ENCODE measurements around the gene ZNF48.
"Not testable (repeated sequence)": the region's sequence is repeated elsewhere in the genome, so short reads cannot be mapped to it uniquely, and the experiment has no call there.

The ZNF48 gene

DNA sequence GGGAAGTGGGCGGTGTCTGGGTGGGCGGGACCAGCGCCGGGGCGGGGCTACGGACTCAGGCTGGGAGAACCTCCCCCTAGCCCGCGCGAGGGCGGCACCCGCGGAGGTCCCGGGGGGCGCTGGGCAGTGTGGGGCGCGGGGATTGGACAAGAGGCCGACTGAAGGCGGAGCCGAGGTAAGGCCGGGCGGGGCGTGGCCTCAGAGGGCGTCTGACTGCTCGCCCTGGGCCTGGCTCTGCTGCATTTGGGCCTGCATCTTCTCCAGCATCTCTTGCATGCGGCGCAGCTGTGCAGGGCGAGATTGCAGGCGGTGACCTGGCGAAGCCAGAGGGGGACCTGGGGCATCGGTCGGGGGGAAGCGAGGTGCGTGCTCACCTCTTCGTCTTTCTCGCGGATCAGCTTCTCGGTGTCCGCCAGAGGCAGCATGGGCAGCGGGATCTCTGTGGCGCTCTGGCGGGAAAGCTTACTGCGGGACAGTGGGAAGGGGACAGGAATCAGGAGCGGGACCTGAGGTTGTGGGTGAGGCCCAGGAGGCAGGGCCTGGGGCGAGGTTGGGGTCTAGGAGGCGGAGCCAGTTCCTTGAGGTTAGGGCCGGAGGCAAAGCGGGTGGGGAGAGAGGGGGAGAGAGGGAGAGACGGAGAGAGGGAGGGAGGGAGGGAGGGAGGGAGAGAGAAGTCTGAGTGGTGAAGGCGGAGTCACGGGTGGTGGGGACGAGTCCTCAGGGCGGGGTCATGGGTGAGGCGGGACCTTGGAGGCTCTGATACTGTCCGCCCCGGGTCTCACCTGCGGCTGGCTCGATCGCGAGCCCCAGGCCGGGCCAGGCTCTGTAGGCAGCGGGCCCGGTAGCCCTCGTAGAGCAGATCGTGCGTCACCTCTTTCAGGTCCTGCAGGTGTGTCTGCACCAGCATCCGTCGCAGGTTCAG lies 16.7 kb upstream of the ZNF48 start:
- FAIRE-seq: no peak

DNA sequence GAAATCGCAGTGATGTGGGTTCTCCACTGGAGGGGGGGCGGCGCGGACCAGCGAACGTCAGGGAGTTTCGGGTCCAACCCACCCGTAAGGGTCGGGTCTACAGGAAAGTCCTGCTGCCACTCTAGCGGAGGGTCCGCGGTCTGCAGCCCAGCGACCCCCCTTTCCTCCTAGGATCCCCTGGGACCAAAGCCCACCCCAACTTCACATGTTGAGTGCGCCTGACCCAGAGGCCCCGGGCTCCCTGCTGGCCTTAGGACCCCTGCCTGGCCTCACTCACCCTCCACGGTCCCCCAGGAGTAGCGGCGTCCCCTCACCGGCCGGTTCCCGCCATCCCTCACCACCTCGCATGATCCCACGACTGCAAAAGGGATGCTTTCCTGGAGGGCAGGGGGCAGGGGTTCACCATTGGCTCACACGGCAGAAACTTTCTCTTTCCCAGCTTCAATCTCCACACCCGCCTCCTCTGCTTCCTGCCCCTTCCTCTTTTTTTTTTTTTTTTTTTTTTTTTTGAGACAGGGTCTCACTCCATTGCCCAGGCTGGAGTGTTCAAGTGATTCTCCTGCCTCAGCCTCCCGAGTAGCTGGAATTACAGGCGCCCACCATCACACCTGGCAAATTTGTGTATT lies 15.9 kb upstream of the ZNF48 start:
- no peak for FAIRE-seq

DNA sequence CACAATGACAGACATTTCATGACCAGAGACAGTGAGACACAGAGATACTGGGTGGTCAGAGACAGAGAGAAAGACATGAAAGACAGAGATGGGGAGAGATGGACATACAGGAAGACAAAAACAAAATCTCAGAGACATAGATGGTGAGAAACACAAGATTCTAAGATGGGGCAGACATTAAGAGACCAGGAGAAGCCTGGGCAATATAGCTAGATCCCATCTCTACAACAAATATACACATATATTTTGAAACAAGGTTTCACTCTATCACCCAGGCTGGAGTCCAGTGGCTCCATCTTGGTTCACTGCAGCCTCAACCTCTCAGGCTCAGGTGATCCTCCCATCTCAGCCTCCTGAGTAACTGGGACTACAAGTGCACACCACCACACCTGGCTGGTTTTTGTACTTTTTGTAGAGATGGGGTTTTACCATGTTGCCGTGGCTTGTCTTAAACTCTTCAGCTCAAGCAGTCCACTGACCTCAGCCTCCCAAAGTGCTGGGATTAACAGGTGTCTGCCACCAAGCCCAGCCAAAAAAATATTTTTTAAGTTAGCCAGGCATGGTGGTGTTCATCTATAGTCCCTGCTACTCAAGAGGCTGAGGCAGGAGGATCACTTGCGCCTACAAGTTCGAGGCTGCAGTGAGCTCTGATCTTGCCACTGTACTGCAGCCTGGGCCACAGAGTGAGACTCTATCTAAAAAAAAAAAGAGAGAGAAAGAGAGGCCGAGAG lies 15.0 kb upstream of the ZNF48 start:
- no peak for FAIRE-seq

DNA sequence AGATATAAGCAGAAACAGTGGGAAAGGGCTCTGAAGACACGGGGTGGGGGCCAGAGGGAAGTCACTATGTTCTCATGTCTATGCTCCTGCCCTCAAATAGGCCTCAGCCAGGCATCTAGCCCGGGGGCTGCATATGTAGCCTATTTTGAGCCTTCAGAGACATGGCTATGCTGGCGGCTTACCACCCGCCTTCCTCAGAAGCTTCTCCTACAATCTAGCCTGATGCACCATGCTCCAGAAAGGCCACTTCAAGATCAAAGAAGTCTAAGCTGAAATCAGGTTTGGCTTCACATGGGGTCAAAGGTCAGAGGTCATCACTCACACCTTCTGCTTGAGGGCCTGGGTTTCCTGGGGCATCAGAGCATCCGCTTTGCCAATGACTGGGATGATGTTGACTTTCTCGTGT lies 14.4 kb upstream of the ZNF48 start:
- FAIRE-seq: no peak

DNA sequence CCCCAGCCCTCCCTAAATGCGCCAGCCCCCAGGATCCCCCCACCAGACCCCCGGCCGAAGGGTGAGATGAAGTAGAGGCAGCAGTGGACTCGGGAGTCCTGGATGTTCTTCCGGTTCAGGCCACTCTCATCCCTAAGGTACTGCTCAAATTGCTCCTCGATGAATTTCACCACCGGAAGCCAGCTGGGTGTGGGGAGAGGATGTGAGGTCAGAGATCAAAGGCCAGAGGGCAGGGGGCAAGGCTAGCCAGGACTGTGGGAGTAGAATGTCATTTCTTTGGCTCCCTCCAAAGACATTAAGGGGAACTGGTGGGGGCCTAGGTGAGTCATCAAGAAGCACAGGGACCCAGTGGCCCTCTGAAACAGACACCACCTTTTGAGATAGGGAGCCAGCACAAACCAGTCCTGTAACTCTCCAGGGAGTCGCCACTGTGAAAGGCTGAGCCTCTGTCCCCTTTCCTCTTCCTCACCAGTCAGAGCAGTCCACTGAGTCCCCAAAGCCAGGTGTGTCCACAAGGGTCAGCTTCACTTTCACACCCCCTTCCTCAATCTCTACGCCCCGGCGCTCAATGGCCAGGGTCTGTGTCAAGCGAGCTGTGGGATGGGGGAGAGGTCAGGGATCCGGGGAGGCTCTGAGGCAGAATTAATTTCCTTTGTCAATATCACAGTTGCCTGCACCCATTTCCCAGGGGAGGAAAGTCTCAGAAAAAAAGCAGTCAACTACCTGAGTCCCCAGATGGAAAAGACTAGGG lies 13.8 kb upstream of the ZNF48 start:
- no peak for FAIRE-seq

DNA sequence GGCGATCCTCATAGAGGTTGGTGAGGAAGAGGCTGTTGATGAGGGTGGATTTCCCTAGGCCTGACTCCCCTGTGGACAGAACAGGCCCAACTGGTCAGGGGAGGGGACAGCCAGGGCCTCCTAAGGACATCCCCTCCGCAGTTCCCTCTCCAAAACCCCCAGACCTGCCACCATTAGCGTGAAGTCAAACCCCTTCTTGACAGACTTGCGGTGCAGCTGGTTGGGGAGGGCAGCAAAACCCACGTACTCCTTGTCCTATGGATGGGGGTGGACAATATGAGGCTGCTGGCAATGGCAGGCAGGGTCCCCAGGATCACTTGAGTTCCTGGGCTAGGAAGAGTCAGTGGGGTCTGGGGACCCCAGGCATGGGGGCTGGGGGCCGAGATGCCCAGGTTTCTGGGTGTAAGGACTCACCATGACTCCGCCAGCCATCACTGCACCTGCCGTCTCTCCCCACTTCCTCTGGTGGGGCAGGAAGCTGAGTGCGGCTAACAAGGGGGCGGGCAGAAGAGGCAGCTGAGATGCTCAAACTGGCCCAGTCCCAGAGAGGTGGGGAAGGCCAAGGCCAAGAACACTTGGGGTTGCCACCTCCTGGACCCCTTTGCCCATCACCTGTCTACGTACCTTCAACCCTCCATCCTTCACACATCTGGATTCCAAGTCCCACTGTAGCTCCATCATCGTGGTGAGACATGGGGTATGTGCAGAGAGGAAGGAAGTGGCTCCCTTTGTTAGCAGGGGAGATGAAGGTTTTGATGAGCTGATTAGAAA lies 12.9 kb upstream of the ZNF48 start, which contains the start of gene SEPTIN1:
Gene SEPTIN1 (minus strand): TSS at position 451 of the 771 bp plus-strand sequence. CDS start 19 bp downstream, at position 432.
- FAIRE-seq: no peak

DNA sequence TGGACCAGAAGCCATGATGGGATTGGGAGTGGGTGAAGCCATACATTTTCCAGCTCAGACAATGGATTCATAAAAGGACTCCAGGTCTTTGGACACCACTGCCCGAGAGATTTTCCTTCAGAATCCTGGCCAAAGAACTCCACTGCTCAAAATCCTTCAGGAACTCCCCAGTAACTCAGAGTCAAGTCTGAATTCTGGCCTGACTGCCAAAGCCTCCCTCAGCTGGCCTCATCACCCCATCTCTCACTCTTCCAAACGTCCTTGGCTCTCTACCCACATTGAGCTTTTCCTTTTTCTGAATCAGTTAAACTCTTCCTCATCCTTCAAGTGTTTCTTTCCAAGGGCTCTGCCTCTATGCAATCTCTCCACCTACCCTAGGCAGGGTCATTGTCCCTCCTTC lies 11.7 kb upstream of the ZNF48 start:
- no peak for FAIRE-seq

DNA sequence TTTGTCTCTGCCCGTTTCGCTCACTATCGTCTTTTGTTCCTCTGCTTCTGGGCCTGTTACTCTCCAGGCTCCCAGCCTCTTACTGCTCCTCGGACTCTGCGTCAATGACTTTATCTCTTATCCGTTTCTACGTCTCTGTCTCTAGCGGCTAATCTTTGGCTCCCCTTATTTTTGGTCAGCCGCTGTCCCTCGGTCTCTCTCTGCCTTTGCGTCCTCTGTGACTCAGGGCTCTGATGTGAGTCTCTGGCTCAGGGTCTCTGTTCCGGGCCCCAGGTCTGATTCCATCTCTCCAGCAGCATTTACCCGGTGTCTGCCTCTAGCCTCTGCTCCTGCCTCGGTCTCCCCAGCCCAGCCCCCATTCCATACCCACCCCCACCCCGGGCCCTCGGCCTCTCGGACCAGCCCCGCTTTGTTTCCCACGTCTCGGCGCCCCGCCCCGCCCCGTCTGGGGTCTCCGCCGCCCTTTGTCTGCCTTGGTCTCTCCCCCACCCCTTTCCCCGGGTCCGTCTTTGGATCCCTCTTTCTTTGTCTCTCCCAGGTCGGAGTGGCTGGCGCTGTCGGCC lies 547 bp upstream of the ZNF48 start:
- FAIRE-seq: no peak

DNA sequence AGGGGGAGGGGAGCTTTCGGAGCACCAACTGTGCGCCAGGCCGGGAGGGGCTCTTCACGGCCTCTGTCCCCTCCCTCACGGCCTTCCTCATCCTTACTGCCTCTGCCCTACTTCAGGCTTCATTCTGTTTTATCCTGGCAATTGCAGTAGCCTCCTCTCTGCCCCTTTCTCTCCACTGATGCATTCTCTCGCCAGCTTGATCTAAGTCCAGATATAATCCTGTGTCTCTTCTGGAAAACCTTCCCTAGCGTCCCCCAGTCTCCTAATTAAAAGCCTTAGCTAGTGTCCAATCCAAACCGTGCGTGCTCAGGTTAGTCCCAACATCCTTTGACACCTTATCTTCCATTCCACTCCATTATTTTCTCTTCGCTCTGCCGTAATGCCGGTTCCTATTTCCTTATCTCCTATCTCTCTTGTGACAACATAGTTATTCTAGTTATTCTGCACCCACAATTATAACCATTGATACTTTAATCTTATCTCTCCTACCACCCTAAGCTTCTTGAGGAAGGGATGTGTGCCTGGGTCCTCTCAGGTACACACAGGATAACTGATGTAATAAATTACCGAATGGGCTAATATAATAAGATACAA lies 869 bp downstream of the ZNF48 start:
- no peak for FAIRE-seq

DNA sequence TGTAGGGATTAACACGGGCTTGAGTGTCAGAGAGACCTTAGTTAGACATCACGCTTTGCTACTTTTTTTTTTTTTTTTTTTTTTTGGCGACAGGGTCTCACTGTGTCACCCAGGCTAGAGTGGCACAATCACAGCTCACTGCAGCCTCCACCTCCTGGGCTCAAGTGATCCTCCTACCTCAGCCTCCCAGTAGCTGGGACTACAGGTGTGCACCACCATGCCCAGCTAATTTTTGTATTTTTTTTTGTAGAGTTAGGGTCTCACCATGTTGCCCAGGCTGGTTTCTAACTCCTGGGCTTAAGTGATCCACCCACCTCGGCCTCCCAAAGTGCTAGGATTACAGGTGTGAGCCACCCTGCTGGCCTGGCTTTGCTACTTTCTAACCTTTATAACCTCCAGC lies 1.4 kb downstream of the ZNF48 start:
- FAIRE-seq: not testable (repeated sequence)

DNA sequence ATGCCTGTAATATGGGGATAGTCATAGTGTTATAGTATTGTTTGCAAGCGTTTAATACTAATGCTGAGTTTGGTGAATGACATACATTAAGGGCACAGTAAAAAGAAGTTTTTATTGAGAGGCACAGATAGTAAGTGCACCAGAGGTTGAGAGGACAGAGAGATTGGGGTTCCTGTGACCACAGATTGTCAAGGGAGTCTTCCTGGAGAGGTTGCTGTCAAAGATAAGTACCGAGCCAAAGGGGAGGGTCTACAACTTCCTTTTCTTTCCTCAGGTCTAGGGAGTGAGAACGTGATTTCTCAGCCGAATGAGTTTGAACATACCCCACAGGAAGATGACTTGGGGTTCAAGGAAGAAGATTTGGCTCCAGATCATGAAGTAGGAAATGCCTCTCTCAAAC lies 1.8 kb downstream of the ZNF48 start:
- FAIRE-seq: no peak

DNA sequence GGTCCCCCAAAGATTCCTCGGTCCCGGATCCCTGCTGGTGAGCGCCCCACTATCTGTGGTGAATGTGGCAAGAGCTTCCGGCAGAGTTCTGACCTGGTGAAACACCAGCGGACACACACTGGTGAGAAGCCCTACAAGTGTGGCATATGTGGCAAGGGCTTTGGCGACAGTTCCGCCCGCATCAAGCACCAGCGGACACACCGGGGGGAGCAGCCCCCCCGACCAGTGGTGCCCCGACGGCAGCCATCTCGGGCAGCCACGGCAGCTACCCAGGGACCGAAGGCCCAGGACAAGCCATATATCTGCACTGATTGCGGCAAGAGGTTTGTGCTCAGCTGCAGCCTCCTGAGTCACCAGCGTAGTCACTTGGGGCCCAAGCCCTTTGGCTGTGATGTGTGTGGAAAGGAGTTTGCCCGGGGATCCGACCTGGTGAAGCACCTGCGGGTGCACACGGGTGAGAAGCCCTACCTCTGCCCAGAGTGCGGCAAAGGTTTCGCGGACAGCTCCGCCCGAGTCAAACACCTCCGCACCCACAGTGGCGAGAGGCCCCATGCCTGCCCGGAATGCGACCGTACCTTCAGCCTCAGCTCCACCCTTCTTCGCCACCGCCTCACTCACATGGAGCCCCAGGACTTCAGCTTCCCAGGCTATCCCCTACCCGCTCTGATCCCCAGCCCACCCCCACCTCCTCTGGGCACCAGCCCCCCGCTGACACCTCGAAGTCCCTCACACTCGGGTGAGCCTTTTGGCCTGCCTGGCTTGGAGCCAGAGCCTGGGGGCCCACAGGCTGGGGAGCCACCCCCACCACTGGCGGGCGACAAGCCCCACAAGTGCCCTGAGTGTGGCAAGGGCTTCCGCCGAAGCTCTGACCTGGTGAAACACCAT lies 2.8 kb downstream of the ZNF48 start:
- FAIRE-seq: no peak

DNA sequence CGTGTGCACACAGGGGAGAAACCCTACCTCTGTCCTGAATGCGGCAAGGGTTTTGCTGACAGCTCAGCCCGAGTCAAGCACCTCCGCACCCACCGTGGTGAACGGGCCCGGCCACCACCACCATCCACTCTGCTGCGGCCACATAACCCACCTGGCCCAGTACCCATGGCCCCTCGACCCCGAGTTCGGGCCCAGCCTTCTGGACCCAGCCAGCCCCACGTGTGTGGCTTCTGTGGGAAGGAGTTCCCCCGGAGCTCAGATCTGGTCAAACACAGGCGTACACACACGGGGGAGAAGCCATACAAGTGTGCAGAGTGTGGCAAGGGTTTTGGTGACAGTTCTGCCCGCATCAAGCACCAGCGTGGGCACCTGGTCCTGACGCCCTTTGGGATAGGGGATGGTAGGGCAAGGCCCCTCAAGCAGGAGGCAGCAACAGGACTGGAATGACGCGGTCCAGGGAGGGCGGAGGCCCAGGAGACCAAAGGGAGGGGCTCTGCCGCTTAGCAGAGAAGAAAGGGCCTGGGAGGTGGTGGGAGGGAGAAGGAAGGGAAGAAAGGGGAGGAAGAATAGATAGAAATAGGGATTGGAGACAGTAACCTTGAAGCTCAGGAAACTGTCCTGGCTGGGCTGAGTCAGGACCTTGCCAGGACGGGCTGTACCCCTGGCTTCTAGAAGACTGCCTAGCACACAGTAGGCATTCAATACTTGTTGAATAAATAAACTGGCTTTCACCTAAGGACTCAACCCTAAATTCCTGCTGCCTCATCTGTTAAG lies 3.6 kb downstream of the ZNF48 start:
- FAIRE-seq: no peak

DNA sequence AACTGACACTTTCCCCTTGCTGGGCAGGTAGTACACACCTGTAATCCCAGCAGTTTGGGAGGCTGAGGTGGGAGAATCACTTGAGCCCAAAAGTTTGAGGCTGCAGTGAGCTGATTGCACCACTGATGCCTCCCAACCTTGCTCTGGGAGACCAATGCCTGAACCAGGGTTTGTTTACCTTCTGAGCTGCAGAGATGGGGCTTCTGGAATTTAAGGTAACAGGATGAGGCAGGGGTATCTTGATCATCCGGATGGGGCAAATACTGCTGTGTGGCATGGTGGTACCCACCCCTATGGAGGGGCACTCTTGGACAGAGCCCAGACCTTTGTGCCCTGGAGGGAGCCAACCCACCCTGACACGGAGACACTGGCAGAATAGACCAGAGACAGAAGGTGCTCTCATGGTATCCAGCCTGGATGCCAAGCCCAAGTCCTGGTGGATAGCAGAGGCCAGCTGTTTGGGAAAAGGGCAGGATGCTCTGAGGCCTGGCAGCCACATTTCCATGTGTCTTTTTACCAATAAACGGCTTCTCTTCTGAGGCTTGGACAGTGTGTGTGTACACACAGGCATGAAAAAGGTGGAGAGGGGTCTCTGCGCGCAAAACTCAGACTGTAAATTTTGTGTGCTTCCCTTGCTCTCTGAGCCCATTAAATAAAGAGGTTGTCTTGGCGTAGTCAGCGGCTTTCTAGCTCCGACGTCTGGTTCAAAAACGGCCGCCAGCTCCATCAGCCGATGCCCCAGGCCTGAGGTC lies 4.4 kb downstream of the ZNF48 start:
- FAIRE-seq: no peak

DNA sequence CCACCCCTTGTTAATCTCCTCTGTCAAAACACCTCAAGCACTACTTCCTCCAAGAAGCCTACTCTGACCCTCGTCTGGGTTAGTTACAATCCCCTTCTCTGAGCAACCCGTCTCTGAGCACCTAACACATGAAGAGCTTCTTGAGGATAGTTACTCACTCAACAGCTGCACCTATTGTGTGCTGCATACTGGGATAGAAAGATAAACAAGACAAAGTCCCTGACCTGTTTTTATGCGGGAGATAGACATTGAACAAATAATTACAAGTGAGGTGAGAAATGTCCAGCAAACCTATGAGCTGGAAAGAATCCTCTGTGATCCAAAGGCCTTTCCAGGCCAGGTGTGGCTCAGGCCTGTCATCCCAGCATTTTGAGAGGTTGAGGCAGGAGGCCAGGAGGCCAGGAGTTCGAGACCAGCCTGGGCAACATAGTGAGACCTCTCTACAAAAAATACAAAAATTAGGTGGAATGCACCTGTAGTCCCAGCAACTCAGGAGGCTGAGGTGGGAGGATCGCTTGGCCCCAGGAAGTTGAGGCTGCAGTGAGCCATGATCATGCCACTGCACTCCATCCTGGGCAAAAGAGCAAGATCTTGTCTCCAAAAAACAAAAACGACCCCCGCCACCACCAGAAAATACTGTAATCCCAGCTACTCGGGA lies 6.7 kb downstream of the ZNF48 start:
- no peak for FAIRE-seq

DNA sequence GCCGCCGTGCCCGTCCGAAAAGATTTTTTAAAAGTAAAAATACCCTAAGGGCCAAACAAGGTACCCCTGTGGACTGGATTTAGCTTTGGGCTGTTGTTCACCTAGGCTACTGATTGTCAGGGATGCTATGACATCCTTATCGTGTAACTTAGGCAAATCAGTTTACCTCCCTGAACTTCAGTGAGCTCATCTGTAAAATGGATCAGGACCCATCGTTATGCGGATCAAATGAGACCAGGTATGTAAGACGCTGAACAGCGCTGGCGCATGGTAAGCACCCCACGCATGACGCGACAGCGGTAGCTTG lies 11.5 kb downstream of the ZNF48 start:
- no peak for FAIRE-seq

DNA sequence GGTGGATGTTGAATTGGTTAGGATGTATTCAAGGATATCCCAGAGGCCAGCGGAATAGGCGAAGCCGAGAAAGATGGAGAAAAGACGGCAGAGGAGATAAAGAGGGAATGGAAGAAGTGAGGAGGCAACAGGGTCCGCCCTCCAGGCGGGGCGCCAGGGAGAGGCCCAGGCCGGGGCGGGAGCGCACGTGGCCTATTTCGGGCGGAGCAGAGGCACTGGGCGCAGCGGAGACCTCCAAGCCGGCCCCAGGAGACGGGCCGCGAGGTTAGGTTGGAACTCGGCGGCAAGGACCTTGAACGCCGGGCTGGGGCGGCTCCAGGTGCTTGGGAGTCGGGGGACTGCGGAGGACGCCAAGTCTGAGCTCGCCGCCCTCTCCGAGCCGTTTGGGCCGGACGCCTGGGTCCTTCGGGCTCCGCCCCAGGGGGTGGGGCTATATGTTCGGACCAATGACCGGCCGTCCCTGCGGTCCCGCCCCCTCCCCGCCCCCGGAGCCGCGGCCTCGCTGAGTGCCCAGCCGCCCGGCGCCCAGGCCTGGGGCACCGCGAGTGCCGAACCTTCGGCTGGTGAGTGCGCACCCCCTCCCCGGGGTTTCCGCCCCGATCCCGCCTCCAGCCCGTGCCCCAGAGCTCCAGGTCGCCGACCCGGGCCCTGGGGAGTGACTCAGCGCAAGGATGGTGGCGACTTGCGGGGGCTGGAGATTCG lies 12.0 kb downstream of the ZNF48 start, which contains the start of gene ZNF771:
Gene ZNF771 (plus strand): TSS at position 505 of the 702 bp plus-strand sequence. CDS start 448 bp downstream, outside the sequence.
- no peak for FAIRE-seq
